ENCODE results near the gene ZNF70.

GRCh38 chr22:23744001-23744400 lies 6.9 kb downstream of the ZNF70 start:
- no peak for TF ChIP-seq CTCF (IDR thresholded peaks at IDR 0.05 in 2 of 3, conservative IDR thresholded peaks at IDR 0.05 in 1 of 3; ENCODE audit: control insufficient read depth in 2 of 3, extremely low read depth in 1 of 3, insufficient read depth in 1 of 3, low read depth in 3 of 3, low read length in 3 of 3)
- TF ChIP-seq SREBF1 (IDR thresholded peaks at IDR 0.05; ENCODE audit: low read length), result no peak
- TF ChIP-seq NKRF (conservative IDR thresholded peaks at IDR 0.05), result no peak
- TF ChIP-seq PML (IDR thresholded peaks at IDR 0.05; ENCODE audit: low read length), result no peak
- no peak for TF ChIP-seq TAF1 (IDR thresholded peaks at IDR 0.05; ENCODE audit: borderline replicate concordance, low read depth, low read length)
- no peak for TF ChIP-seq YY1 (IDR thresholded peaks at IDR 0.05; ENCODE audit: low read depth, low read length)
- TF ChIP-seq POLR2AphosphoS5 (IDR thresholded peaks at IDR 0.05; ENCODE audit: low read length), result no peak
